Activated T-helper 17 cell treated with anti-CD3 and anti-CD28 coated beads, Interleukin-2, amount 50 U/mL, for 72 hours (primary cell): Measurements from ENCODE around the gene SNAPC1. TPM values are rescaled to one million over a fixed set of nuclear protein-coding genes. Genes with fewer than 3 reads are reported as not detected.

Source experiments
- ATAC-seq: fragments of 150-1000 bp; cut with Tn5 transposase; replicated peaks from 2 replicates; pipeline ENCODE4 v1.10.0; 2021; ENCODE audit warnings: mild to moderate bottlenecking, moderate library complexity
- H3K27ac Mint-ChIP-seq: one replicate; pipeline ENCODE4 v1.8.0; 2022; ENCODE audit warnings: mixed read lengths
- H3K27me3 Mint-ChIP-seq: one replicate; pipeline ENCODE4 v1.8.0; 2022; ENCODE audit warnings: mixed read lengths
- H3K36me3 Mint-ChIP-seq: one replicate; pipeline ENCODE4 v1.8.0; 2022; ENCODE audit warnings: low read depth, mild to moderate bottlenecking, mixed read lengths
- H3K4me1 Mint-ChIP-seq: one replicate; pipeline ENCODE4 v1.8.0; 2022; ENCODE audit warnings: mixed read lengths
- H3K4me3 Mint-ChIP-seq: one replicate; pipeline ENCODE4 v1.8.0; 2022; ENCODE audit warnings: mild to moderate bottlenecking, mixed read lengths
- H3K9me3 Mint-ChIP-seq: one replicate; pipeline ENCODE4 v1.8.0; 2022; ENCODE audit warnings: mixed read lengths
- total RNA-seq, 2 donors: library from RNA; stranded (reverse); gene quantifications; one replicate each; pipeline ENCODE4 v1.2.3, GENCODE V29; 2022

SNAPC1 gene
- total RNA-seq, 2 donors from 2014 or later = 11.5 to 13.6 TPM

- ATAC-seq = no peak
- Mint-ChIP-seq H3K27me3 (peaks cover 4% of the 10 kb centered on the region), H3K36me3 (peaks cover 23% of the 10 kb centered on the region), H3K4me3 (no peak overlapping the region), H3K9me3 (no peaks in the 10 kb centered on the region), H3K4me1 (peaks cover 12% of the 10 kb centered on the region), H3K27ac (peak overlapping the region; percentile 82)
Observed at GRCh38 chr14:61756135-61756534, 6.1 kb upstream of the SNAPC1 start.

GRCh38 chr14:61759878-61760277, 2.3 kb upstream of the SNAPC1 start:
- Mint-ChIP-seq H3K27ac (no peak overlapping the region), H3K4me1 (peaks cover 19% of the 10 kb centered on the region), H3K9me3 (no peaks in the 10 kb centered on the region), H3K4me3 (no peak overlapping the region), H3K36me3 (peaks cover 33% of the 10 kb centered on the region), H3K27me3 (peaks cover 4% of the 10 kb centered on the region)
- no peak for ATAC-seq

GRCh38 chr14:61761557-61761956, 663 bp upstream of the SNAPC1 start:
- ATAC-seq = peak; percentile 1
- Mint-ChIP-seq H3K27ac (peak overlapping the region; percentile 87), H3K27me3 (no peaks in the 10 kb centered on the region), H3K9me3 (no peaks in the 10 kb centered on the region), H3K4me3 (peak overlapping the region; percentile 91), H3K36me3 (peaks cover 49% of the 10 kb centered on the region), H3K4me1 (peaks cover 29% of the 10 kb centered on the region)

GRCh38 chr14:61764342-61765122, 2.3 kb downstream of the SNAPC1 start:
- no peaks in the 10 kb centered on the region for H3K9me3 Mint-ChIP-seq
- peaks cover 79% of the 10 kb centered on the region for H3K36me3 Mint-ChIP-seq
- ATAC-seq = no peak
- peaks cover 29% of the 10 kb centered on the region for H3K4me1 Mint-ChIP-seq
- no peak overlapping the region for H3K27ac Mint-ChIP-seq
- no peaks in the 10 kb centered on the region for H3K27me3 Mint-ChIP-seq
- H3K4me3 Mint-ChIP-seq = peak overlapping the region; percentile 91

- H3K9me3 Mint-ChIP-seq = no peaks in the 10 kb centered on the region
- no peak overlapping the region for H3K27ac Mint-ChIP-seq
- peak overlapping the region; percentile 91 for H3K4me3 Mint-ChIP-seq
- ATAC-seq = no peak
- H3K4me1 Mint-ChIP-seq = peaks cover 29% of the 10 kb centered on the region
- H3K27me3 Mint-ChIP-seq = no peaks in the 10 kb centered on the region
- peaks cover 88% of the 10 kb centered on the region for H3K36me3 Mint-ChIP-seq
Observed at GRCh38 chr14:61765225-61765943, 3.2 kb downstream of the SNAPC1 start.

GRCh38 chr14:61766151-61766550, 3.9 kb downstream of the SNAPC1 start:
- peaks cover 29% of the 10 kb centered on the region for H3K4me1 Mint-ChIP-seq
- H3K27ac Mint-ChIP-seq = no peak overlapping the region

GRCh38 chr14:61768240-61768639, 6.0 kb downstream of the SNAPC1 start:
- Mint-ChIP-seq H3K36me3 (peaks cover 100% of the 10 kb centered on the region), H3K9me3 (no peaks in the 10 kb centered on the region), H3K27me3 (no peaks in the 10 kb centered on the region), H3K27ac (no peak overlapping the region), H3K4me3 (no peak overlapping the region), H3K4me1 (peaks cover 20% of the 10 kb centered on the region)
- ATAC-seq = no peak

More at GRCh38 chr14:61766151-61766550, 3.9 kb downstream of the SNAPC1 start:
- H3K36me3 Mint-ChIP-seq = peaks cover 95% of the 10 kb centered on the region
- H3K27me3 Mint-ChIP-seq = no peaks in the 10 kb centered on the region
- no peak for ATAC-seq
- H3K4me3 Mint-ChIP-seq = peak overlapping the region; percentile 91
- no peaks in the 10 kb centered on the region for H3K9me3 Mint-ChIP-seq

- no peak overlapping the region for H3K27ac Mint-ChIP-seq
- no peak overlapping the region for H3K4me3 Mint-ChIP-seq
- peaks cover 10% of the 10 kb centered on the region for H3K4me1 Mint-ChIP-seq
- H3K27me3 Mint-ChIP-seq = no peaks in the 10 kb centered on the region
- no peaks in the 10 kb centered on the region for H3K9me3 Mint-ChIP-seq
- ATAC-seq = no peak
- H3K36me3 Mint-ChIP-seq = peaks cover 100% of the 10 kb centered on the region
Observed at GRCh38 chr14:61769893-61770292, 7.7 kb downstream of the SNAPC1 start.

- peaks cover 4% of the 10 kb centered on the region for H3K4me1 Mint-ChIP-seq
- H3K9me3 Mint-ChIP-seq = no peaks in the 10 kb centered on the region
- no peak overlapping the region for H3K27ac Mint-ChIP-seq
- no peak for ATAC-seq
- H3K27me3 Mint-ChIP-seq = no peaks in the 10 kb centered on the region
- no peak overlapping the region for H3K4me3 Mint-ChIP-seq
- H3K36me3 Mint-ChIP-seq = peaks cover 100% of the 10 kb centered on the region
Observed at GRCh38 chr14:61774861-61775260, 12.6 kb downstream of the SNAPC1 start.

GRCh38 chr14:61780125-61780524, 17.9 kb downstream of the SNAPC1 start:
- H3K27ac Mint-ChIP-seq = peak overlapping the region; percentile 60
- peaks cover 9% of the 10 kb centered on the region for H3K4me1 Mint-ChIP-seq
- ATAC-seq = peak; percentile 99
- peak overlapping the region; percentile 58 for H3K4me3 Mint-ChIP-seq
- peaks cover 100% of the 10 kb centered on the region for H3K36me3 Mint-ChIP-seq
- no peaks in the 10 kb centered on the region for H3K27me3 Mint-ChIP-seq
- no peaks in the 10 kb centered on the region for H3K9me3 Mint-ChIP-seq

- no peaks in the 10 kb centered on the region for H3K27me3 Mint-ChIP-seq
- no peaks in the 10 kb centered on the region for H3K4me1 Mint-ChIP-seq
- no peak overlapping the region for H3K27ac Mint-ChIP-seq
- peaks cover 30% of the 10 kb centered on the region for H3K36me3 Mint-ChIP-seq
- no peak for ATAC-seq
- no peaks in the 10 kb centered on the region for H3K9me3 Mint-ChIP-seq
- no peak overlapping the region for H3K4me3 Mint-ChIP-seq
Observed at GRCh38 chr14:61797309-61797708, 35.1 kb downstream of the SNAPC1 start.

- Mint-ChIP-seq H3K4me3 (no peak overlapping the region), H3K27me3 (no peaks in the 10 kb centered on the region), H3K9me3 (no peaks in the 10 kb centered on the region), H3K36me3 (no peaks in the 10 kb centered on the region), H3K4me1 (no peaks in the 10 kb centered on the region), H3K27ac (no peak overlapping the region)
- no peak for ATAC-seq
Observed at GRCh38 chr14:61802010-61802568, 39.9 kb downstream of the SNAPC1 start.

- no peak for ATAC-seq
- Mint-ChIP-seq H3K36me3 (no peaks in the 10 kb centered on the region), H3K4me3 (no peak overlapping the region), H3K9me3 (no peaks in the 10 kb centered on the region), H3K27ac (no peak overlapping the region), H3K4me1 (no peaks in the 10 kb centered on the region), H3K27me3 (no peaks in the 10 kb centered on the region)
Observed at GRCh38 chr14:61803755-61804154, 41.5 kb downstream of the SNAPC1 start.

- no peaks in the 10 kb centered on the region for H3K9me3 Mint-ChIP-seq
- no peak for ATAC-seq
Observed at GRCh38 chr14:61805451-61805850, 43.2 kb downstream of the SNAPC1 start.

More at GRCh38 chr14:61805451-61805850, 43.2 kb downstream of the SNAPC1 start:
- Mint-ChIP-seq H3K4me1 (no peaks in the 10 kb centered on the region), H3K27ac (no peak overlapping the region), H3K27me3 (peaks cover 4% of the 10 kb centered on the region), H3K36me3 (no peaks in the 10 kb centered on the region), H3K4me3 (no peak overlapping the region)
